HG02678 (cell line): ENCODE measurements around the gene CCR3.

Experiments used
- ATAC-seq: cut with Tn5 transposase; IDR thresholded peaks from one replicate; pipeline ENCODE4 v1.9.1; 2021; ENCODE audit warnings: mild to moderate bottlenecking, moderate library complexity; ENCODE audit not compliant: unreplicated experiment

CCR3 gene

GRCh38 chr3:46270474-46270873 lies 28.2 kb downstream of the CCR3 start:
- ATAC-seq: no peak

GRCh38 chr3:46271209-46271745 lies 29.0 kb downstream of the CCR3 start:
- no peak for ATAC-seq

GRCh38 chr3:46272028-46272451 lies 29.8 kb downstream of the CCR3 start:
- ATAC-seq: no peak

- peak; percentile 64 for ATAC-seq
These were observed 34.3 kb downstream of the CCR3 start for GRCh38 chr3:46276497-46277099.

GRCh38 chr3:46277476-46277875 lies 35.2 kb downstream of the CCR3 start:
- no peak for ATAC-seq

- ATAC-seq: no peak
These were observed 36.8 kb downstream of the CCR3 start for GRCh38 chr3:46278816-46279672.

GRCh38 chr3:46280105-46280797 lies 38.0 kb downstream of the CCR3 start:
- no peak for ATAC-seq

- ATAC-seq: no peak
These were observed 39.3 kb downstream of the CCR3 start for GRCh38 chr3:46281551-46281950.

- no peak for ATAC-seq
These were observed 39.8 kb downstream of the CCR3 start for GRCh38 chr3:46282041-46282440.

GRCh38 chr3:46282696-46283095 lies 40.4 kb downstream of the CCR3 start:
- no peak for ATAC-seq

- no peak for ATAC-seq
These were observed 41.7 kb downstream of the CCR3 start for GRCh38 chr3:46283881-46284450.

- no peak for ATAC-seq
These were observed 42.9 kb downstream of the CCR3 start for GRCh38 chr3:46284981-46285683.

GRCh38 chr3:46285931-46286619 lies 43.8 kb downstream of the CCR3 start:
- no peak for ATAC-seq

- ATAC-seq: no peak
These were observed 44.8 kb downstream of the CCR3 start for GRCh38 chr3:46286947-46287565.

- ATAC-seq: no peak
These were observed 47.3 kb downstream of the CCR3 start for GRCh38 chr3:46289551-46289950.

- no peak for ATAC-seq
These were observed 47.7 kb downstream of the CCR3 start for GRCh38 chr3:46289966-46290365.

- ATAC-seq: no peak
These were observed 48.8 kb downstream of the CCR3 start for GRCh38 chr3:46291046-46291445.

GRCh38 chr3:46293035-46293724 lies 50.9 kb downstream of the CCR3 start:
- ATAC-seq: no peak
